HEK293 (cell line): ENCODE data around the gene TSPAN17.
A peak's percentile ranks its signal among the peaks of the same experiment; 100 is the strongest.

Experiments used
- CTCF ChIA-PET: fragments of 350-600 bp; formaldehyde crosslinking; extraction: SDS; loops from one replicate; lab custom pipeline; 2021; ENCODE audit warnings: antibody characterized with exemption; lab: Yijun Ruan, JAX
- POLR2A ChIA-PET: fragments of 300-600 bp; formaldehyde crosslinking; extraction: SDS; loops from one replicate; lab custom pipeline; 2020; ENCODE audit warnings: antibody characterized with exemption, inconsistent platforms; lab: Yijun Ruan, JAX
- H3K27ac ChIP-seq: fragments of 200-500 bp; sonication (Bioruptor generic); 2 replicates; pipeline ENCODE4 v1.5.1; 2014; ENCODE audit warnings: low read depth, low read length, control low read depth, inconsistent platforms; ENCODE audit errors: extremely low read depth
- H3K36me3 ChIP-seq, 2 experiments: fragments of 200-500 bp in 1 of 2; sonication (Bioruptor generic) in 1 of 2; 1 replicate in 1 of 2; 2 replicates in 1 of 2; pipeline ENCODE4 v1.5.1; 2014 to 2017; ENCODE audit warnings: inconsistent platforms in 2 of 2, low read length in 2 of 2; ENCODE audit not compliant: control insufficient read depth in 2 of 2, insufficient read depth in 1 of 2
- H3K4me1 ChIP-seq: fragments of 200-500 bp; sonication (Bioruptor generic); 2 replicates; pipeline ENCODE4 v1.5.1; 2014; ENCODE audit warnings: mild to moderate bottlenecking, low read length, inconsistent platforms; ENCODE audit not compliant: control insufficient read depth, insufficient read depth
- H3K4me3 ChIP-seq: 2 replicates; pipeline ENCODE4 v1.5.1; 2011; ENCODE audit warnings: low read depth, mild to moderate bottlenecking, control low read depth, low read length, moderate library complexity
- H3K9me3 ChIP-seq: fragments of 200-500 bp; sonication (Bioruptor generic); 2 replicates; pipeline ENCODE4 v1.5.1; 2014; ENCODE audit warnings: low read depth, low read length, inconsistent platforms; ENCODE audit not compliant: control insufficient read depth, insufficient read depth
- ATF2 ChIP-seq: fragments of 450-650 bp; formaldehyde crosslinking; IDR thresholded peaks from 2 replicates; pipeline ENCODE4 v1.5.1; 2016; ENCODE audit warnings: missing biosample characterization, missing genetic modification characterization, low read depth
- FEZF1 ChIP-seq: fragments of 450-650 bp; formaldehyde crosslinking; IDR thresholded peaks from 2 replicates; pipeline ENCODE4 v1.5.1; 2016; ENCODE audit warnings: missing biosample characterization, missing genetic modification characterization
- INSM2 ChIP-seq: fragments of 450-650 bp; formaldehyde crosslinking; IDR thresholded peaks from 2 replicates; pipeline ENCODE4 v1.5.1; 2016; ENCODE audit warnings: missing biosample characterization, missing genetic modification characterization
- KLF1 ChIP-seq: fragments of 450-650 bp; formaldehyde crosslinking; IDR thresholded peaks from 2 replicates; pipeline ENCODE4 v1.5.1; 2016; ENCODE audit warnings: missing biosample characterization, missing genetic modification characterization
- TSHZ1 ChIP-seq: fragments of 450-650 bp; formaldehyde crosslinking; IDR thresholded peaks from 2 replicates; pipeline ENCODE4 v1.5.1; 2016; ENCODE audit warnings: missing biosample characterization, missing genetic modification characterization, borderline replicate concordance
- ZBTB17 ChIP-seq: fragments of 450-650 bp; formaldehyde crosslinking; IDR thresholded peaks from 2 replicates; pipeline ENCODE4 v1.5.1; 2016; ENCODE audit warnings: missing biosample characterization, missing genetic modification characterization
- ZBTB21 ChIP-seq: fragments of 450-650 bp; formaldehyde crosslinking; IDR thresholded peaks from 2 replicates; pipeline ENCODE4 v1.5.1; 2017; ENCODE audit warnings: missing biosample characterization, missing genetic modification characterization
- ZNF133 ChIP-seq: fragments of 450-650 bp; formaldehyde crosslinking; IDR thresholded peaks from 2 replicates; pipeline ENCODE4 v1.5.1; 2016; ENCODE audit warnings: missing biosample characterization, missing genetic modification characterization
- ZNF16 ChIP-seq: fragments of 450-650 bp; formaldehyde crosslinking; IDR thresholded peaks from 2 replicates; pipeline ENCODE4 v1.5.1; 2016; ENCODE audit warnings: low read depth, missing biosample characterization, missing genetic modification characterization
- ZNF292 ChIP-seq: fragments of 450-650 bp; formaldehyde crosslinking; IDR thresholded peaks from 2 replicates; pipeline ENCODE4 v1.5.1; 2016; ENCODE audit warnings: low read depth, missing biosample characterization, missing genetic modification characterization, borderline replicate concordance
- ZNF585B ChIP-seq: fragments of 450-650 bp; formaldehyde crosslinking; IDR thresholded peaks from 2 replicates; pipeline ENCODE4 v1.5.1; 2016; ENCODE audit warnings: missing biosample characterization, missing genetic modification characterization
- ZNF610 ChIP-seq: fragments of 450-650 bp; formaldehyde crosslinking; IDR thresholded peaks from 2 replicates; pipeline ENCODE4 v1.5.1; 2016; ENCODE audit warnings: missing biosample characterization, missing genetic modification characterization, borderline replicate concordance
- ZNF704 ChIP-seq: fragments of 450-650 bp; formaldehyde crosslinking; IDR thresholded peaks from 2 replicates; pipeline ENCODE4 v1.5.1; 2016; ENCODE audit warnings: missing biosample characterization, missing genetic modification characterization
- ZNF776 ChIP-seq: fragments of 450-650 bp; formaldehyde crosslinking; IDR thresholded peaks from 2 replicates; pipeline ENCODE4 v1.5.0; 2017; ENCODE audit warnings: missing biosample characterization, missing genetic modification characterization, borderline replicate concordance
- ZNF777 ChIP-seq: fragments of 450-650 bp; formaldehyde crosslinking; IDR thresholded peaks from 2 replicates; pipeline ENCODE4 v1.5.1; 2017; ENCODE audit warnings: missing biosample characterization, missing genetic modification characterization, borderline replicate concordance
- ZNF785 ChIP-seq: fragments of 450-650 bp; formaldehyde crosslinking; IDR thresholded peaks from 2 replicates; pipeline ENCODE4 v1.5.1; 2016; ENCODE audit warnings: missing biosample characterization, missing genetic modification characterization

The TSPAN17 gene

GRCh38 chr5:176632745-176633144 lies 14.5 kb upstream of the TSPAN17 start:
- H3K4me1 ChIP-seq: peaks cover 4% of the 10 kb centered on the region; the same call in 1 of the 2 replicates
- H3K36me3 ChIP-seq: no peaks in the 10 kb centered on the region
- POLR2A ChIA-PET: interaction anchor here (0.9 kb wide), 1 partner anchor 22 kb away, joined by 3 read pairs; no protein-coding TSS in a partner anchor
- no peak overlapping the region for H3K4me3 ChIP-seq
- H3K9me3 ChIP-seq: no peaks in the 10 kb centered on the region
- 0 out of 2 replicates have a peak, but pooled peaks have one; percentile 25 for TF ChIP-seq TSHZ1 (tag by site-specific recombination)
- TF ChIP-seq KLF1 (tag by site-specific recombination): peak; percentile 23; the same call in 1 of the 2 replicates
- no peak for TF ChIP-seq ZBTB21
- TF ChIP-seq ZNF785: no peak
- TF ChIP-seq ZNF777: no peak
- no peak overlapping the region for H3K27ac ChIP-seq
- CTCF ChIA-PET: interaction anchor here (0.7 kb wide), 1 partner anchor 277 kb away, joined by 3 read pairs; no protein-coding TSS in a partner anchor

GRCh38 chr5:176633598-176633997 lies 13.7 kb upstream of the TSPAN17 start:
- POLR2A ChIA-PET: no interaction called here
- Histone ChIP-seq H3K36me3 (no peaks in the 10 kb centered on the region), H3K27ac (no peak overlapping the region)
- CTCF ChIA-PET: interaction anchor here (0.7 to 1.5 kb wide), 2 partner anchors 13 to 185 kb away, joined by 3 to 5 read pairs; partner anchors contain the start of genes FAF2 and TSPAN17
- TF ChIP-seq FEZF1 (no peak), ZBTB17 (tag by site-specific recombination) (peak; percentile 68)
- TF ChIP-seq, all 188 proteins: peak for 1
- Histone ChIP-seq H3K4me1 (peaks cover 4% of the 10 kb centered on the region; the same call in 1 of the 2 replicates), H3K9me3 (no peaks in the 10 kb centered on the region), H3K4me3 (no peak overlapping the region)

- CTCF ChIA-PET: no interaction called here
Observed at GRCh38 chr5:176636426-176636825, 10.9 kb upstream of the TSPAN17 start.

More at GRCh38 chr5:176636426-176636825, 10.9 kb upstream of the TSPAN17 start:
- Histone ChIP-seq H3K4me3 (no peak overlapping the region), H3K9me3 (no peaks in the 10 kb centered on the region), H3K36me3 (no peaks in the 10 kb centered on the region), H3K4me1 (no peaks in the 10 kb centered on the region), H3K27ac (no peak overlapping the region)
- POLR2A ChIA-PET: interaction anchor here (1.0 kb wide), 1 partner anchor 12 kb away, joined by 3 read pairs; no protein-coding TSS in a partner anchor
- no peak for TF ChIP-seq ZNF133 (tag by site-specific recombination)
- TF ChIP-seq INSM2: no peak
- no peak for TF ChIP-seq ZNF16 (tag by site-specific recombination)
- no peak for TF ChIP-seq ZNF776 (tag by site-specific recombination)
- no peak for TF ChIP-seq ZNF292 (tag by site-specific recombination)
- no peak for TF ChIP-seq ZNF610 (tag by site-specific recombination)
- no peak for TF ChIP-seq ZNF585B (tag by site-specific recombination)
- no peak for TF ChIP-seq ZNF704 (tag by site-specific recombination)
- TF ChIP-seq ATF2 (tag by site-specific recombination): no peak
- TF ChIP-seq ZBTB17 (tag by site-specific recombination): no peak
